Activated T-cell treated with anti-CD3 and anti-CD28 coated beads for 1 hour (primary cell): ENCODE measurements around the gene AREG.

Experiments
- DNase-seq: peaks from one replicate; pipeline ENCODE4 v3.0.0-alpha.2; 2020; ENCODE audit warnings: low read depth

Gene AREG

DNA sequence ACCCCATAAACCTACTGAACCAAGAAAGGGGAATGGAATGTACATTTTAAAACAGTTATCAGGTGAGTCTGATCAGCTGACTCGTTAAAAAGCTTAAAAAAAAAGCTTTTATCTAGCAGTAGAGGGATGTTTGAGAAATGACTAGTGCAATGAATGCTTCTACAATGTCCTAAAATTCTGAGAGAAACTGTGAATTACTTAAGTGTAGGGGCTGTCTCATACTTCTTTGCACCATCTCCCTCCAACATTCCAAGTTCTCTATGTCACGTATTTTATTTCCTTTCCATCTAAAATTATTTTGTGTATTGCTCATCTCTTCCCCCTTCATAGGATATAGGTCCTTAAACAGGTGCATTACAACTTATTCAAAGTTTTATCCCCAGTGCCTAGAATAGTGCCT is 11.9 kb upstream of the AREG start:
- no peak for DNase-seq

DNA sequence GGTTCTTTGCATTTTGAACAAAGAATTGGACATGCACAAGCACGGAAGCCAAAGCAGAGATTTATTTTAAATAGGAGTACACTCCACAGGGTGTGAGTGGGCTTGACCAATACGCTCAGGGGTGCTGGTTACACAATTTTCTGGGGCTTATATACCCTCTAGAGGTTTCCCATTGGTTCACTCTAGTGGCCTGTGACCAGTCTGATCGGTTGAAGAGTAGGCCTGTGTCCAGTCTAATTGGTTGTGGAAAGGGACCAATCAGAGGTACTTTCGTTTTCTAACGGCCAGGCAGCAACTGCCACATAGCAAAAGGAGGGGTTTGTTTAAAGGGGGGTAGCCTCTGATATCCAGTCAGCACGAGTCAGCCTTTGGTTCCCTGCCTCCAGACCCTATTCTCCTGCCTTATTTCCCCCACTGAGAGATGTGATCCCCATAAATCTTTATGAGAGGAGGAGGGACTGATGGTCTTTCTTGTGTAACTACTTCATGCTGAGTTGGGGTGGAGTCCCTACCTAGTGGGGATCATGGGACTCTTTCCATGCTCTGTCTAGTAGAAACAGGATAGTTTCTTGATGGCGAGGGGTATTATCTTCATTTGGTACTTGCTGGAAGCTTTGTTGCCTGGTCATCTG is 11.3 kb upstream of the AREG start:
- DNase-seq, result no peak

- DNase-seq, result no peak
These were observed 9.6 kb upstream of the AREG start for GRCh38 chr4:74435296-74435695.

DNA sequence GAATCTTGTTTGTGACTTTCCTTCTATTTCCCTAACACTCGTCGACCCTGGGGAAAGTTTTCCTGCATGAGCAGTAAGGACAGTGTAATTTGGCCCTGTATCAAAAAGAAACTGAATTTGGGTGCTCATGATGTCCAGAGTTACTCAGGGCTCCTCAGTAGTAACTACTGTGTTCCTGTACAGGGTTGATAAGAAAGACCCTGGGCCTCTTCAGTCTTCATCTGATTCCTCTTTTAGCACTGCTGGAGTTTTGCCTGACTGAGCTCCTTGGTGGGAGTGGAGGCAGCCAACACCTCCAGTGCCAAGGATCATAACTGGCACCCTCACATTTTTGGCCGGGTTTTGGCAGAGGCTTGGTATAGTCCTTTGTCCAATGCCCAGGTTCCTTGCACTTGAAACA is 7.1 kb upstream of the AREG start:
- DNase-seq, result no peak

DNA sequence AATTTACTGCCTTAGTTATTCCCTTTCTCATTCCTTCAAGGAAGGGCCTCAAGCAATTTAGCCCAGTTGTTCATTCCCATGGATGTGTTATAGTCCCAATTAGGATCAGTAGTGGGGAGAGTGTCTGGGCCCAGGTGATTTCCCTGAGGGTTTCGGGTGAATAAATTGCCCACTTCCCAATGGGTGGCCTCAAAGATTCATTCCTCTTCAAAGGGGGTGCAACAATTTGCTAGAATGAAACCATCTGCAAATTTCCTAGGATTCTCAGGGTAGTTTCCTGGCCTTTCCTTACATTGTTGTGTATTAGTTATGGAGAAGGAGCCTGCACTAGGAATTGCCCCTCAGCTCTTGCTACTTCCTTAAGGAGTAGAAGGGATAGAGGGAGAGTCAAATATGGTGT is 6.3 kb upstream of the AREG start:
- DNase-seq, result no peak

DNA sequence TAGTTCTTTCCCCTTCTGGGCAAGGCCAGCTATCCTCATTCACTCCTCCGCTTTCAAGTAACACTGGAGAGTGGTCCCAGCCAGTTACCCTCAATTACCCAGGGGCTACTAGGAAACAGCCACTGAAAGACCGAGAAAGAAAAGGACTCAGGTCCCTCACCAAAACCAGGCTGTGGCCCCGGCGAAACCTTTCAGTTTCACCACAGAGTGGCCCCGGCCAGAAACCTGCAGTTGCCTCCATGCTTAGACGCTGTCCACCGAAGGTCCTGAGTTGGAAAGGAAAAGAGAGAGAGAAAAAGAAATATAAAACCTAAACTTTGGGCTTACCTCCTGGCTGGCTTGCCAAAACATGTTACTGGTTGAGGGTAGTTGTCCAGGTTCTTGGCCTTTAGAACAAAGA is 5.0 kb upstream of the AREG start:
- DNase-seq, result no peak

- no peak for DNase-seq
These were observed 4.6 kb upstream of the AREG start for GRCh38 chr4:74440356-74440755.

DNA sequence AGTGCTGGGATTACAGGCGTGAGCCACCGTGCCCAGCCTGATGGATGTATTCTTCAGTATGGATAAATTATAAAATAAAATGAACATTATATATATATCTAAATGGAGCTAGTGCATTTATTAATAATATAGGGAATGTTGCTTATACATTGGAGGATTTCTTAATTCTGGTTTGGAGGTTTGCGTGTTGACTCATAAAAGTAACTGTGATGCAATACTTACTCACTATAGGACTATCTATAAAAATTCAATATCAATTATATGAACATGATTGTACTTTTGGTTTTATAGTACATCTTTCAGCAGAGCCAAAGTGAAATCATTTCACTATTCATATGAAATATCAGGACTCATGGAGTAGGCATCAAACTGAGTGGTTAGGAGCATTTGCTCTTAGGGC is 3.2 kb upstream of the AREG start:
- no peak for DNase-seq

DNA sequence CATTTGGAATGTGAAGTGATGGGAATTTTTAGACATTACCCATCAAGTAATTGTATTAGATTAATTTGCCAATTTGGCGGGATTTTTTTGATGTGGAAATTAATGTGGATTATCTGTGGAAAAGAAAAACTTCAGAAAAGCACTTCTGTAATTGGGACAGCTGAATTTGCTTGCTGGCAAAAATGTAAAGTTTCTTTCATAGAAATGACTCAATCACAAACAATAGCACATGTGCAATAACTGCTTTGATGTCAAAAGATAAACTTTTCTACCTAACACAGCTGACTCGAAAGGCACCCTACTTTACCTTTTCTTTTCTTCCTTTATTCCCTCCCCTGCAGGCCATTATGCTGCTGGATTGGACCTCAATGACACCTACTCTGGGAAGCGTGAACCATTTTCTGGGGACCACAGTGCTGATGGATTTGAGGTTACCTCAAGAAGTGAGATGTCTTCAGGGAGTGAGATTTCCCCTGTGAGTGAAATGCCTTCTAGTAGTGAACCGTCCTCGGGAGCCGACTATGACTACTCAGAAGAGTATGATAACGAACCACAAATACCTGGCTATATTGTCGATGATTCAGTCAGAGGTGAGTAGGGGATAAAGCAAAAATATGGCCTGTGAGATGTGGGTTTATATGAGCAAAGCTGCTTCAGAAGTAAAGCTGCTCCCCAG is 1.4 kb downstream of the AREG start:
- no peak for DNase-seq

GRCh38 chr4:74446896-74447295 is 2.0 kb downstream of the AREG start:
- DNase-seq, result no peak

DNA sequence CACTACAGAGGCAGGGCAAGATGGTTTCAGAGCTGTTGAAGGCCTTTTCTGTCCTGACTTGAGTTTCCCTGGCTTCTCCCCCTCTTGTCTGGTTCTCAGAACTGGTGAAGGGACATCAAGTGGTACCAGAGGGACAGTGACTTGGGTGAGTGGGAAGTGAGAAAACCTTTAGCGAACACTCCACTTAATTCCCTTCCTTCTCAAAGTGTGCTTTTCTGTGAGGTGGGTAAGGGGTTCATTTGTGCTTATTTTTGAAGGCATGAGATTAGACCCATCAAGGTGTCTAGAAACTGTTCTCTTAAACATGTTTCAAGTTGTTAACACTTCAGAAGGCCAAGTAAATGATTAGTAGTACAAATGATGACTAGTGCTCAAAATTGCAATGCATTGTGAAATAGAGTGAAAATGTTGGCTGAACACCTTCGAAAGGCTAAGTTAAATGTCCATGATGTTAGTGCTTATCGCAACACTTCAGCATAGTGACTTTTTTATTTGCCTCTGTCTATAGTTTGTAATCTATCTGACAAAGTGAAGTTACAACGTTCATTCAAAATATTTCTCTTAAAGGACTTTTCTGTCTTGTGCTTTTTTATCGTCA is 2.8 kb downstream of the AREG start:
- DNase-seq, result no peak

GRCh38 chr4:74449571-74450297 is 4.8 kb downstream of the AREG start:
- DNase-seq, result no peak

DNA sequence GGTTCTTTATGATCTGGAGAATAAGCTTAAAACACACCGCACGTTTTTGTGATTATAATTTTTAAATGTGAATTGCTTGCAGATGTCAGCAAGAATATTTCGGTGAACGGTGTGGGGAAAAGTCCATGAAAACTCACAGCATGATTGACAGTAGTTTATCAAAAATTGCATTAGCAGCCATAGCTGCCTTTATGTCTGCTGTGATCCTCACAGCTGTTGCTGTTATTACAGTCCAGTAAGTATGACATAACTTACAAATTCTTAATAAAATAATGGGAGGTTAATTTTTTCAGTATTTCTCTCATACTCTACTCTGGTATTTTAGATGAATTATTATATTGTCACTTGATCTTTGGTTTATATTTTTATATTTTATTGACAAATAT is 5.4 kb downstream of the AREG start:
- no peak for DNase-seq

DNA sequence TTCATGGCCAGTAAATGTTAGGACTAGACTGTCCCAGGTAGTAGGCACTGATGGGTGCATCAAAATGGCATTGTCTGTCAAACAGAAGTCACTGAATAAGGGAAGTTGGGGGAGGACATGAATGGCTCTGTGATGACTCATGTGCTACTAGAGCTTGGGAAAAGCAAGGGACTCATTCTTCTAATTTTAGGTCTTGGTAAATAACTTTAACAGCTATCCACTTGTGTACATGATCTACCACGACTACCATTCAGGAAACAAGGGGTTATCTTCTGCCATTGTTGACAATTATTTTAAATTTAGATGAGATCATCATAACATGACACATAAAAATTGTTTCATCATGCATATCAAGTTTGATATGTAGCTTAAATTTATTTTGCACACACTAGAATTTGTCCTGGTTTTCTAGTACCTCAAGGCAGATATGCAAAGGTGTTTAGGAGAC is 6.3 kb downstream of the AREG start:
- no peak for DNase-seq

DNA sequence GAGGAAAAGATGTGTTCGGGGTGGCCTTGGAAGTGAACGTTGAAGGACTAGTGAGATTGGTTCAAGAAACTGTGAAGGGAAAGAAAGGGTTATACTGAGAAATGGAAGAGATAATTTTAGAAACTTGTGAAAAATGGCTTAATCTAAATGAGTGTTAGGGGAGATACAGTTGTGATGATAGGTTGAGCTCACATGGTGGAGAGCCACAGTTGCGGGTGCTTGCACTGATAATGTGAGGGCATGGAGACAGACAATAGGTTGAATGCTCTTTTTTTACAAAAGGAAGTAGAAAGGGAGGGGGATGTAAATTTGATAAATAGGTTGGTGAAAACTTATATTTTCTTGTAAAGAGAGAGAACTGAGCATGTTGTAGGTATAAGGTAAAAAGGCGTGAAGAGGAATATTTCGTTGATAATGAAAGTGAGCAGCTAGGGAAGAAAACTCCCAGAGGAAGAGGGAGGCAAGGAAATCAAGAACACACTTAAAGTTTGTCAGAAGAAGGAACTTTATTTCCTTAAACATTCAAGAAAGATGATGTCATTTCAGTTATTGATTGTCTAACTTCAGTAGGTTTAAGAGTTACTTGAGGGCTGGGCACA is 8.2 kb downstream of the AREG start:
- DNase-seq, result no peak

DNA sequence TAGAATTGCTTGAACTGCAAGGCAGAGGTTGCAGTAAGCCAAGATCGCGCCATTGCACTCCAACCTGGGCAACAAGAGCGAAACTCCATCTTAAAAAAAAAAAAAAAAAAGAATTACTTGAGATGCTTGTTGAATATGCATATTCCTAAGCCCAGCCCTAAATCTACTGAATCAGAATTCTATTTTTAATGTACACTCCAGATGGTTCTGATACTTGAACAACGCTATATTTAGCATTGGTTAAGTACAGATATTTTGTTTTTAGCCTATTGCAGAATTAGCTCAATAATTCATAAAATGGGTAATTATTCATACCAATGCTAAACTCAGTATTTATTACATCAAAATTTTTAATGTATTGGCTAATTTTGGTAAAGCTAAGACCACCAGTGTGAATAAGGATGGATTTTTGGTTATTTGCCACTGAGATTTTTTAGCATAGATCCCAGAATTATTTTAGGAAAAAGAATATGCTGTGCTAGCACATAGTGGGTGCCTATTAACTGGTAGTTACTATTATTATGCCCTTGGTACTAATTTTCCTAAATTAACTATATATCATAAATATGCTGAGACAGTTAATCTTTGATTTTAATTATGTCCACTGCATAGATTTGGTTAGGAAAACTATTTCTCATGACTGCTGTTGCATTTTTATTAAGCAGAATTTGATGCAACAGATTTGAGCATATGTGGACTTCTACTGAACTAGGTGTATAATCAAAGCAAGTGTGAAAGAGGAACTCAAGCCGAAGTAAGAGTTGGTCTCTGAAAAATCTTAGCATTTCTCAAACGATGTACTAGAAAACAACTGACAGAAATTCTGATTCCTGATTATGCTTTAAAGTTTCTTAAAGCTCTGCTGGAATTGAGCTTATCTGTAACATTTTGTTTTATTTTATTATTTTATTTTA is 9.2 kb downstream of the AREG start:
- no peak for DNase-seq

DNA sequence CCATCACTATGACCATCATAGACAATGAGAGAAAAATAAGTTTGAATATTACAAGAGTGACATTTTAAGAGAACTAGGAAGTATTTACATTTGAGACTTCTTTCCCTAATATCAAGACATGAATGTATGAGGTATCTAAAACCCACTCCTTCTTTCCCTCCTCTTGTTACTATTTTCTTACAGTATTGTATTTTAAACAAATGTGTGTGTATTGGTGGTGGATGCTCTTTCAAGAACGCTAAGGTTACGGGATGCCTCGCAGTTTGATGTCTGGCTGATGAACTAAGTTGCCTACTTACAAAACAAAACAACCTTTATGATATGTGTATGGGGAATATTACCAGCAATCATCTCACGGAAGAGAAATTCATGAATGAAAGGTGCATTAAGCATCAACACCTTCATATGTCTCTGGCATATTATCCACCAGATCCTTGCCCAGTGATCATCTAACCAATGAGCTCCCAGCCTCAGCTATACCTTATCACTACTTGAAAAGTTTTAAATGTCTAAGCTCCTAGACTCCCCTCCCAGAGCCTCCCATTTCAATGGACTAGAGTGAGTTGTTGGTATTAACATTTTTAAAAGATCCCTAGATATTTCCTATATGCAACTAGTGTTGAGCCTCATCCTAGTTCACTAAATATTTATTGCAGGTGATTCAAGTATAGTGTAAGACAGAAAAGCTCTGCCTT is 10.6 kb downstream of the AREG start:
- no peak for DNase-seq

DNA sequence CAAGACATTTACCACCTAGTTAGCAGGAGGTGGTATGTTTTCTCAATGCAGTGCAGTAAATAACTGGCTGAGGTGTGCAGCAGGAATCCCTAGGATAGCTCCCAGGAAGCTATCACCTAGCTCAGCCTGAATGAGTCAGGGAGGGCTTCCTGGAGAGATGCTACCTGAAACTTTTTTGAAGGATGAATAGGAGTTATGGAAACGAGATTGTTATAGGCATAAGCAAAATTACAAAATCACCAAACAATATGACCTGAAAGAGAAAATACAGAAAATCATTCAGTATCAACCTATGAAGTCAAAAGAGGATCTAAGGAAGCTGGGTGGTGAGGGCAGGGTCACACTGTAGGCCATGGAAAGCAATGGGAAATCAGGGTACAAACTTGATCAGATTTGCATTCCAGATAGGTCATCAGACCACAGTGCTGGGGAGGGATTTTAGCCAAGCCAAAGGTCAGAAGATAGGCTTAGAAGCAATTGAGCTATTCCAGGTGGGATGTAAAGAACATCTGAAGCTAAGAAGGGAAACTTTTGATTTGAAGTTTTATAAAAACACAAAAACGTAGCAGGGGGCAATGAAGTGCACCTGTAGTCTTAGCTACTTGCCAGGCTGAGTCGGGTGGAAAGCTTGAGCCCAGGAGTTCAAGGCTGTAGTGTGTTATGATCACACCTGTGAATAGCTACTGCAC is 11.3 kb downstream of the AREG start:
- no peak for DNase-seq

- DNase-seq, result no peak
These were observed 12.0 kb downstream of the AREG start for GRCh38 chr4:74456849-74457395.

- no peak for DNase-seq
These were observed 15.9 kb downstream of the AREG start for GRCh38 chr4:74460833-74461232.
